ENCODE results near the gene PALM.

- TF ChIP-seq EZH2 (IDR thresholded peaks at IDR 0.05): no peak
- no peak for TF ChIP-seq CTCF (IDR thresholded peaks at IDR 0.05 in 2 of 3, conservative IDR thresholded peaks at IDR 0.05 in 1 of 3; ENCODE audit: borderline replicate concordance in 1 of 3, insufficient read depth in 1 of 3, low read depth in 2 of 3, low read length in 2 of 3)
- no peak for TF ChIP-seq YY1 (IDR thresholded peaks at IDR 0.05; ENCODE audit: extremely low read depth, insufficient replicate concordance, low read depth, low read length)
- TF ChIP-seq SP1 (IDR thresholded peaks at IDR 0.05; ENCODE audit: low read depth): no peak
- TF ChIP-seq ZNF274 (IDR thresholded peaks at IDR 0.05; ENCODE audit: low read depth, low read length): no peak
- TF ChIP-seq EZH2phosphoT487 (IDR thresholded peaks at IDR 0.05; ENCODE audit: borderline replicate concordance): no peak
- no peak for TF ChIP-seq MAX (IDR thresholded peaks at IDR 0.05)
- TF ChIP-seq POLR2A (IDR thresholded peaks at IDR 0.05; ENCODE audit: borderline replicate concordance, extremely low read depth, insufficient read depth, insufficient read length): no peak
- no peak for TF ChIP-seq SIN3A (IDR thresholded peaks at IDR 0.05; ENCODE audit: low read depth)
- no peak for TF ChIP-seq REST (IDR thresholded peaks at IDR 0.05; ENCODE audit: low read depth)
- no peak for TF ChIP-seq TCF7L2 (IDR thresholded peaks at IDR 0.05; ENCODE audit: borderline replicate concordance, extremely low read depth, insufficient read depth, insufficient read length)
Measured at GRCh38 chr19:685454-685931, 23.2 kb upstream of the PALM start.
